GM12865 (cell line): ENCODE data around the gene BIRC7.

ENCODE experiments used
- DNase-seq: peaks from one replicate; pipeline ENCODE4 v3.0.0; 2010; ENCODE audit warnings: low read depth
- H3K4me3 ChIP-seq: 2 replicates; pipeline ENCODE4 v1.5.1; 2011; ENCODE audit warnings: mild to moderate bottlenecking, low read depth, low read length, control low read depth
- CTCF ChIP-seq: IDR thresholded peaks from 2 replicates; pipeline ENCODE4 v1.5.1; 2011; ENCODE audit warnings: low read length, control low read depth, low read depth, inconsistent platforms; ENCODE audit not compliant: insufficient read depth; ENCODE audit errors: missing control alignments

Gene BIRC7

GRCh38 chr20:63268671-63269439 lies 33.1 kb downstream of the BIRC7 start:
- DNase-seq: no peak
- TF ChIP-seq CTCF: no peak
- no peak overlapping the region for H3K4me3 ChIP-seq

- TF ChIP-seq CTCF: no peak
- no peak overlapping the region for H3K4me3 ChIP-seq
- DNase-seq: no peak
These were observed 34.0 kb downstream of the BIRC7 start for GRCh38 chr20:63269724-63270123.

GRCh38 chr20:63270606-63271325 lies 35.1 kb downstream of the BIRC7 start:
- no peak for DNase-seq
- TF ChIP-seq CTCF: no peak
- H3K4me3 ChIP-seq: no peak overlapping the region

GRCh38 chr20:63272105-63273058 lies 36.7 kb downstream of the BIRC7 start, which contains the start of gene ARFGAP1:
TSS of gene ARFGAP1 (plus strand) at chr20:63272813. CDS start at chr20:63275581, 2,768 bp downstream.
- H3K4me3 ChIP-seq: peak within 1 kb of the TSS; percentile 94
- DNase-seq: peak; percentile 92
- TF ChIP-seq CTCF: no peak

GRCh38 chr20:63273059-63273579 lies 37.4 kb downstream of the BIRC7 start:
- no peak for TF ChIP-seq CTCF
- peak overlapping the region; percentile 94 for H3K4me3 ChIP-seq
- no peak for DNase-seq

- H3K4me3 ChIP-seq: peak overlapping the region; percentile 94
- no peak for TF ChIP-seq CTCF
- no peak for DNase-seq
These were observed 38.1 kb downstream of the BIRC7 start for GRCh38 chr20:63273635-63274380.
